ENCODE results near the gene MPZL3. TPM values are rescaled to one million over a fixed set of nuclear protein-coding genes. Genes with fewer than 3 reads are reported as not detected.

The MPZL3 gene
- total RNA-seq, 1 donor from 2014 or later = 0.21 TPM

- Histone ChIP-seq H3K27ac (no peak overlapping the region), H3K9me3 (no peaks in the 10 kb centered on the region), H3K4me1 (no peaks in the 10 kb centered on the region), H3K27me3 (no peaks in the 10 kb centered on the region), H3K4me3 (no peak overlapping the region), H3K36me3 (no peaks in the 10 kb centered on the region)
- no peak for TF ChIP-seq CTCF (IDR thresholded peaks at IDR 0.05)
- DNase-seq (ENCODE audit: low spot score in 2 of 2) = no peak
- intact Hi-C loops (cut with DNase I) = no loop called here
Observed at GRCh38 chr11:118243161-118243560, 9.0 kb downstream of the MPZL3 start.

- Histone ChIP-seq H3K9me3 (no peaks in the 10 kb centered on the region), H3K4me1 (no peaks in the 10 kb centered on the region), H3K4me3 (no peak overlapping the region), H3K27me3 (no peaks in the 10 kb centered on the region), H3K27ac (no peak overlapping the region), H3K36me3 (no peaks in the 10 kb centered on the region)
- TF ChIP-seq CTCF (IDR thresholded peaks at IDR 0.05) = no peak
- intact Hi-C loops (cut with DNase I) = no loop called here
- DNase-seq (ENCODE audit: low spot score in 2 of 2) = no peak
Observed at GRCh38 chr11:118241764-118242098, 10.4 kb downstream of the MPZL3 start.

GRCh38 chr11:118240999-118241763, 11.0 kb downstream of the MPZL3 start:
- H3K4me1 ChIP-seq = no peaks in the 10 kb centered on the region
- peak overlapping the region; percentile 8 to 19 for H3K27ac ChIP-seq
- no peaks in the 10 kb centered on the region for H3K9me3 ChIP-seq
- no peaks in the 10 kb centered on the region for H3K36me3 ChIP-seq
- DNase-seq (ENCODE audit: low spot score in 2 of 2) = no peak
- TF ChIP-seq CTCF (IDR thresholded peaks at IDR 0.05) = no peak
- H3K27me3 ChIP-seq = no peaks in the 10 kb centered on the region
- H3K4me3 ChIP-seq = no peak overlapping the region
- intact Hi-C loops (cut with DNase I) = no loop called here

- intact Hi-C loops (cut with DNase I) = no loop called here
- Histone ChIP-seq H3K27ac (no peak overlapping the region), H3K4me1 (no peaks in the 10 kb centered on the region), H3K27me3 (no peaks in the 10 kb centered on the region), H3K36me3 (no peaks in the 10 kb centered on the region), H3K9me3 (no peaks in the 10 kb centered on the region), H3K4me3 (no peak overlapping the region)
- no peak for DNase-seq (ENCODE audit: low spot score in 2 of 2)
- TF ChIP-seq CTCF (IDR thresholded peaks at IDR 0.05) = no peak
Observed at GRCh38 chr11:118239509-118240205, 12.5 kb downstream of the MPZL3 start.

GRCh38 chr11:118238929-118239328, 13.2 kb downstream of the MPZL3 start:
- intact Hi-C loops (cut with DNase I) = no loop called here
- Histone ChIP-seq H3K36me3 (no peaks in the 10 kb centered on the region), H3K27ac (no peak overlapping the region), H3K4me1 (no peaks in the 10 kb centered on the region), H3K9me3 (no peaks in the 10 kb centered on the region), H3K4me3 (no peak overlapping the region), H3K27me3 (no peaks in the 10 kb centered on the region)
- no peak for TF ChIP-seq CTCF (IDR thresholded peaks at IDR 0.05)
- DNase-seq (ENCODE audit: low spot score in 2 of 2) = no peak

All from ascending aorta (tissue), 2 donors.